ENCODE results near the gene CHERP. TPM values are rescaled to one million over a fixed set of nuclear protein-coding genes. Genes with fewer than 3 reads are reported as not detected.
A peak's percentile ranks its signal among the peaks of the same experiment; 100 is the strongest.

Gene CHERP
- total and polyA plus RNA-seq, 2 donors (not counting 1 experiment from before 2014, with no cell fraction given) = 38.3 to 98.9 TPM

GRCh38 chr19:16522559-16523377 lies 19.5 kb downstream of the CHERP start:
- Histone ChIP-seq H4K20me1 (ENCODE audit: control insufficient read depth, insufficient read depth, low read length, poor library complexity, severe bottlenecking) (peaks cover 16% of the 10 kb centered on the region), H3K27ac (ENCODE audit: low read length in 2 of 2) (no peak overlapping the region), H2AFZ (ENCODE audit: insufficient read depth, low read depth, low read length, poor library complexity, severe bottlenecking) (no peak overlapping the region), H3K36me3 (replicated peaks in 1 of 2; ENCODE audit: control extremely low read depth in 1 of 2, control insufficient read depth in 1 of 2, extremely low read depth in 1 of 2, insufficient read depth in 2 of 2, low read length in 1 of 2) (peaks cover 0 to 89% of the 10 kb centered on the region in 2 experiments), H3K9ac (ENCODE audit: low read length) (no peak overlapping the region), H3K27me3 (replicated peaks in 1 of 4; ENCODE audit: control extremely low read depth in 1 of 4, control insufficient read depth in 3 of 4, insufficient read depth in 4 of 4, low read length in 3 of 4) (no peaks in the 10 kb centered on the region), H3K4me1 (ENCODE audit: control insufficient read depth in 2 of 2, insufficient read depth in 2 of 2, low read length in 2 of 2) (no peaks in the 10 kb centered on the region), H3K79me2 (ENCODE audit: control insufficient read depth, insufficient read depth, low read length) (peaks cover 8% of the 10 kb centered on the region), H3K9me3 (ENCODE audit: control extremely low read depth in 1 of 3, control insufficient read depth in 2 of 3, insufficient read depth in 1 of 3, low read length in 2 of 3) (no peaks in the 10 kb centered on the region), H3K4me2 (replicated peaks; ENCODE audit: low read depth, low read length, poor library complexity, severe bottlenecking) (no peak overlapping the region), H3K4me3 (ENCODE audit: control extremely low read depth in 1 of 5, extremely low read depth in 1 of 5, insufficient read depth in 1 of 5, low read depth in 2 of 5, low read length in 4 of 5) (no peak overlapping the region)
- Mint-ChIP-seq H3K9me3 (ENCODE audit: insufficient read depth) (no peaks in the 10 kb centered on the region), H3K27ac (no peak overlapping the region), H3K4me1 (no peaks in the 10 kb centered on the region), H3K27me3 (no peaks in the 10 kb centered on the region), H3K4me3 (no peak overlapping the region)
- ChIA-PET POLR2A (interaction anchor here (0.6 kb wide), 1 partner anchor 8 kb away, joined by 5 read pairs; no protein-coding TSS in a partner anchor), CTCF (no interaction called here)
- no peak for ATAC-seq (ENCODE audit: low read depth)
- no peak for TF ChIP-seq CTCF (IDR thresholded peaks at IDR 0.05)
- no peak for TF ChIP-seq EZH2 (IDR thresholded peaks at IDR 0.05; ENCODE audit: borderline replicate concordance, insufficient read depth, low read depth, low read length, poor library complexity, severe bottlenecking)
- intact Hi-C loops (cut with micrococcal nuclease) = no loop called here
- 97% methylated on average over 22 of the region's 25 CpGs for WGBS (ENCODE audit: insufficient coverage)
- no peak for DNase-seq

GRCh38 chr19:16521715-16522289 lies 20.4 kb downstream of the CHERP start:
- ATAC-seq (ENCODE audit: low read depth) (no peak), DNase-seq (peak; percentile 9)
- H2AFZ ChIP-seq (ENCODE audit: insufficient read depth, low read depth, low read length, poor library complexity, severe bottlenecking) = no peak overlapping the region
- no peaks in the 10 kb centered on the region for H3K27me3 ChIP-seq (replicated peaks in 1 of 4; ENCODE audit: control extremely low read depth in 1 of 4, control insufficient read depth in 3 of 4, insufficient read depth in 4 of 4, low read length in 3 of 4)
- H3K27ac ChIP-seq (ENCODE audit: low read length in 2 of 2) = no peak overlapping the region
- Mint-ChIP-seq H3K27ac (no peak overlapping the region), H3K27me3 (no peaks in the 10 kb centered on the region), H3K4me3 (no peak overlapping the region), H3K4me1 (no peaks in the 10 kb centered on the region), H3K9me3 (ENCODE audit: insufficient read depth) (no peaks in the 10 kb centered on the region)
- peaks cover 1% of the 10 kb centered on the region for H3K79me2 ChIP-seq (ENCODE audit: control insufficient read depth, insufficient read depth, low read length)
- H3K9me3 ChIP-seq (ENCODE audit: control extremely low read depth in 1 of 3, control insufficient read depth in 2 of 3, insufficient read depth in 1 of 3, low read length in 2 of 3) = no peaks in the 10 kb centered on the region
- ChIA-PET CTCF (no interaction called here), POLR2A (interaction anchor here (0.6 kb wide), 1 partner anchor 7 kb away, joined by 5 read pairs; no protein-coding TSS in a partner anchor)
- H3K36me3 ChIP-seq (replicated peaks in 1 of 2; ENCODE audit: control extremely low read depth in 1 of 2, control insufficient read depth in 1 of 2, extremely low read depth in 1 of 2, insufficient read depth in 2 of 2, low read length in 1 of 2) = peaks cover 2 to 88% of the 10 kb centered on the region in 2 experiments
- WGBS (ENCODE audit: insufficient coverage) = 100% methylated on average over 8 of the region's 10 CpGs
- H3K9ac ChIP-seq (ENCODE audit: low read length) = no peak overlapping the region
- TF ChIP-seq EZH2 (IDR thresholded peaks at IDR 0.05; ENCODE audit: borderline replicate concordance, insufficient read depth, low read depth, low read length, poor library complexity, severe bottlenecking) = no peak
- no peak for TF ChIP-seq CTCF (IDR thresholded peaks at IDR 0.05)
- no peak overlapping the region for H3K4me2 ChIP-seq (replicated peaks; ENCODE audit: low read depth, low read length, poor library complexity, severe bottlenecking)
- H3K4me1 ChIP-seq (ENCODE audit: control insufficient read depth in 2 of 2, insufficient read depth in 2 of 2, low read length in 2 of 2) = no peaks in the 10 kb centered on the region
- H3K4me3 ChIP-seq (ENCODE audit: control extremely low read depth in 1 of 5, extremely low read depth in 1 of 5, insufficient read depth in 1 of 5, low read depth in 2 of 5, low read length in 4 of 5) = no peak overlapping the region
- intact Hi-C loops (cut with micrococcal nuclease) = no loop called here
- H4K20me1 ChIP-seq (ENCODE audit: control insufficient read depth, insufficient read depth, low read length, poor library complexity, severe bottlenecking) = peaks cover 15% of the 10 kb centered on the region
